Esophagus muscularis mucosa (tissue), 4 donors: Measurements from ENCODE around the gene SGCG.

Source experiments
- EP300 ChIP-seq: sonication (generic); formaldehyde crosslinking; IDR thresholded peaks from one replicate; pipeline ENCODE4 v1.6.1; 2017; ENCODE audit warnings: antibody characterized with exemption
- POLR2AphosphoS5 ChIP-seq, 2 donors: sonication (generic); formaldehyde crosslinking; IDR thresholded peaks; one replicate each; pipeline ENCODE4 v1.6.1; 2017; ENCODE audit warnings: antibody characterized with exemption in 2 of 2
- TF ChIP-seq, protein P1 (sequence below), 3 experiments: fragments of 200-600 bp in 2 of 3; fragments of 450-650 bp in 1 of 3; sonication (generic) in 2 of 3; IDR thresholded peaks; one replicate each; pipeline ENCODE4 v1.5.1; 2017 to 2019; ENCODE audit warnings: antibody characterized with exemption in 3 of 3, mild to moderate bottlenecking in 2 of 3, moderate library complexity in 1 of 3

DNA sequence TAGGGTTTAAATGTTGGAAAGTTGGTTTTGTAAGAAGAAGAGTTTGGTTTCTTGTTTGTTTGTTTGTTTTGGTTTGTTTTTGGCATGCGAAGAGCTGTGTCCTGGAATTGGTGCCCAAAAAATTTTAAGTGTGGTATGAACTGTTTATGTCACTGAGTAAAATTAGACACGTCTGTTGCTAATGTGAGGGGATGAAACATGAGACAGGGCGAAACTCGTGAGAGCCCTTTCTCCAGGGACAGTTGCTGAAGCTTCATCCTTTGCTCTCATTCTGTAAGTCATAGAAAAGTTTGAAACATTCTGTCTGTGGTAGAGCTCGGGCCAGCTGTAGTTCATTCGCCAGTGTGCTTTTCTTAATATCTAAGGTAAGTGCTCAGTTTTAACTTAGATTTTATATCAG lies at the start of gene SGCG:
- TF ChIP-seq, protein P1, sequence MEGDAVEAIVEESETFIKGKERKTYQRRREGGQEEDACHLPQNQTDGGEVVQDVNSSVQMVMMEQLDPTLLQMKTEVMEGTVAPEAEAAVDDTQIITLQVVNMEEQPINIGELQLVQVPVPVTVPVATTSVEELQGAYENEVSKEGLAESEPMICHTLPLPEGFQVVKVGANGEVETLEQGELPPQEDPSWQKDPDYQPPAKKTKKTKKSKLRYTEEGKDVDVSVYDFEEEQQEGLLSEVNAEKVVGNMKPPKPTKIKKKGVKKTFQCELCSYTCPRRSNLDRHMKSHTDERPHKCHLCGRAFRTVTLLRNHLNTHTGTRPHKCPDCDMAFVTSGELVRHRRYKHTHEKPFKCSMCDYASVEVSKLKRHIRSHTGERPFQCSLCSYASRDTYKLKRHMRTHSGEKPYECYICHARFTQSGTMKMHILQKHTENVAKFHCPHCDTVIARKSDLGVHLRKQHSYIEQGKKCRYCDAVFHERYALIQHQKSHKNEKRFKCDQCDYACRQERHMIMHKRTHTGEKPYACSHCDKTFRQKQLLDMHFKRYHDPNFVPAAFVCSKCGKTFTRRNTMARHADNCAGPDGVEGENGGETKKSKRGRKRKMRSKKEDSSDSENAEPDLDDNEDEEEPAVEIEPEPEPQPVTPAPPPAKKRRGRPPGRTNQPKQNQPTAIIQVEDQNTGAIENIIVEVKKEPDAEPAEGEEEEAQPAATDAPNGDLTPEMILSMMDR (IDR thresholded peaks at IDR 0.05), result no peak
- TF ChIP-seq EP300 (no peak), POLR2AphosphoS5 (IDR thresholded peaks at IDR 0.05) (no peak)
